Hepatocyte (in vitro differentiated cells): ENCODE measurements around the gene CAMKMT. TPM values are rescaled to one million over a fixed set of nuclear protein-coding genes. Genes with fewer than 3 reads are reported as not detected.

Experiments
- DNase-seq: peaks from one replicate; pipeline ENCODE4 v3.0.0-alpha.2; 2016; ENCODE audit warnings: low spot score
- H2AFZ ChIP-seq: fragments of 200-600 bp; sonication (generic); 2 replicates; pipeline ENCODE4 v1.6.0; 2016; ENCODE audit warnings: antibody characterized with exemption, mild to moderate bottlenecking
- H3K27ac ChIP-seq: fragments of 200-600 bp; sonication (generic); 2 replicates; pipeline ENCODE4 v1.5.1; 2016; ENCODE audit warnings: mild to moderate bottlenecking
- H3K27me3 ChIP-seq: fragments of 200-600 bp; sonication (generic); 2 replicates; pipeline ENCODE4 v1.6.1; 2016
- H3K36me3 ChIP-seq: fragments of 200-600 bp; sonication (generic); replicated peaks from 2 replicates; pipeline ENCODE4 v1.5.1; 2016; ENCODE audit warnings: low read depth; ENCODE audit not compliant: insufficient read depth
- H3K4me1 ChIP-seq: fragments of 200-600 bp; sonication (generic); 2 replicates; pipeline ENCODE4 v1.5.1; 2016; ENCODE audit warnings: mild to moderate bottlenecking, moderate library complexity; ENCODE audit not compliant: insufficient read depth
- H3K4me2 ChIP-seq: fragments of 200-600 bp; sonication (generic); 2 replicates; pipeline ENCODE4 v1.6.0; 2016
- H3K4me3 ChIP-seq: fragments of 200-600 bp; sonication (generic); 2 replicates; pipeline ENCODE4 v1.5.1; 2016; ENCODE audit warnings: mild to moderate bottlenecking
- H3K79me2 ChIP-seq: fragments of 200-600 bp; sonication (generic); 2 replicates; pipeline ENCODE4 v1.6.0; 2017; ENCODE audit warnings: mild to moderate bottlenecking
- H3K9me2 ChIP-seq: fragments of 200-600 bp; sonication (generic); replicated peaks from 2 replicates; pipeline ENCODE4 v1.6.0; 2017; ENCODE audit warnings: mild to moderate bottlenecking; ENCODE audit not compliant: insufficient read depth
- H3K9me3 ChIP-seq: fragments of 200-600 bp; sonication (generic); 2 replicates; pipeline ENCODE4 v1.5.1; 2016; ENCODE audit warnings: low read depth, mild to moderate bottlenecking
- H4K20me1 ChIP-seq: fragments of 200-600 bp; sonication (generic); 2 replicates; pipeline ENCODE4 v1.6.0; 2016; ENCODE audit warnings: mild to moderate bottlenecking; ENCODE audit not compliant: insufficient read depth, poor library complexity, severe bottlenecking
- CTCF ChIP-seq: fragments of 200-600 bp; sonication (generic); IDR thresholded peaks from 2 replicates; pipeline ENCODE4 v1.5.1; 2016; ENCODE audit warnings: antibody characterized with exemption, mild to moderate bottlenecking; ENCODE audit not compliant: poor library complexity
- EZH2 ChIP-seq: fragments of 200-600 bp; sonication (generic); IDR thresholded peaks from 2 replicates; pipeline ENCODE4 v1.6.1; 2016; ENCODE audit warnings: antibody characterized with exemption, mild to moderate bottlenecking, borderline replicate concordance
- EZH2phosphoT487 ChIP-seq: fragments of 200-600 bp; sonication (generic); IDR thresholded peaks from one replicate; pipeline ENCODE4 v1.6.1; 2018; ENCODE audit warnings: antibody characterized with exemption, mild to moderate bottlenecking, low read depth, moderate library complexity; ENCODE audit not compliant: unreplicated experiment, severe bottlenecking
- WGBS: methylation state at CpG from one replicate; pipeline ENCODE4 v1.1.6; 2016; ENCODE audit warnings: low lambda C conversion rate; ENCODE audit errors: missing lambda C conversion rate; 5-methylcytosine and 5-hydroxymethylcytosine counted together
- polyA plus RNA-seq: library from polyadenylated mRNA; unstranded; fragments of >200 nt; fragmentation: Nextera tagmentation; extraction: Ambion mirVana; gene quantifications from 2 replicates; pipeline ENCODE4 v1.2.1, GENCODE V29; 2016
- total RNA-seq: library from RNA; depleted of rRNA; stranded (reverse); fragments of >200 nt; gene quantifications from 2 replicates; pipeline ENCODE4 v1.2.3, GENCODE V29; 2014

Gene CAMKMT
- 10.0 and 12.7 TPM in 2 replicates for total RNA-seq
- polyA plus RNA-seq: 10.3 and 12.9 TPM in 2 replicates

- H3K27ac ChIP-seq: peak within 1 kb of the TSS; percentile 96
- no peaks in the 10 kb centered on the region for H4K20me1 ChIP-seq
- H3K79me2 ChIP-seq: peaks cover 71% of the 10 kb centered on the region
- no peaks in the 10 kb centered on the region for H3K9me2 ChIP-seq
- DNase-seq: peak; percentile 98
- H3K9me3 ChIP-seq: no peaks in the 10 kb centered on the region
- H3K4me1 ChIP-seq: peaks cover 9% of the 10 kb centered on the region
- no peaks in the 10 kb centered on the region for H3K27me3 ChIP-seq
- 1% methylated on average over 55 of the region's 57 CpGs for WGBS
- TF ChIP-seq CTCF: no peak
- no peak for TF ChIP-seq EZH2phosphoT487
- TF ChIP-seq EZH2: no peak
- H3K36me3 ChIP-seq: no peaks in the 10 kb centered on the region
- peak within 1 kb of the TSS; percentile 82 for H3K4me2 ChIP-seq
- H2AFZ ChIP-seq: peak within 1 kb of the TSS; percentile 88
- peak within 1 kb of the TSS; percentile 72 for H3K4me3 ChIP-seq
These were observed at the start of gene CAMKMT, which contains the start of gene PREPL for GRCh38 chr2:44361330-44362206. TSS of gene CAMKMT (plus strand) at chr2:44361947. TSS of gene PREPL (minus strand) at chr2:44361494. CDS start at chr2:44346342, 15,152 bp downstream.

DNA sequence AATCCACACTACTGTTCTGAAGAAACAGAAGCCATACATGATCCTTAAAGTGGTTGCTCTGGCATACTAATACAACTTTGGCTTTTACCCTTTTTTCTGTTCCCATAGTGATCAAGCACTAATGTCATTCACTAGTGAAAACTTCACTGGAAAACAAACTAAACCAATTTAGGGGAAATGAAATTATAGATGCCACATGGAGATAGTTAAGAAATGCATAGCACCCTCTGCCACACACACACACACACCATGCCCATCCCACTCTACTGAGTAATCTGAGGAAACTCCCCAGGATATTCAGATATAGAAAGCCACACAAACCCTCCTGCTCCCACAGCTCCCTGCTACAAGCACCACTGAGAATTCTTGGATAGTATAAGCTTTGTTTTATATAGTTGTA is 47.4 kb upstream of the CAMKMT start:
- no peaks in the 10 kb centered on the region for H3K4me1 ChIP-seq
- no peak overlapping the region for H3K27ac ChIP-seq
- H3K27me3 ChIP-seq: no peaks in the 10 kb centered on the region
- H3K4me3 ChIP-seq: no peak overlapping the region
- DNase-seq: no peak
- H3K9me3 ChIP-seq: peaks cover 24% of the 10 kb centered on the region
- no peaks in the 10 kb centered on the region for H4K20me1 ChIP-seq
- H2AFZ ChIP-seq: no peak overlapping the region
- TF ChIP-seq EZH2 (no peak), EZH2phosphoT487 (no peak), CTCF (no peak)
- no peak overlapping the region for H3K4me2 ChIP-seq
- H3K79me2 ChIP-seq: no peaks in the 10 kb centered on the region
- no peaks in the 10 kb centered on the region for H3K9me2 ChIP-seq
- H3K36me3 ChIP-seq: peaks cover 5% of the 10 kb centered on the region

DNA sequence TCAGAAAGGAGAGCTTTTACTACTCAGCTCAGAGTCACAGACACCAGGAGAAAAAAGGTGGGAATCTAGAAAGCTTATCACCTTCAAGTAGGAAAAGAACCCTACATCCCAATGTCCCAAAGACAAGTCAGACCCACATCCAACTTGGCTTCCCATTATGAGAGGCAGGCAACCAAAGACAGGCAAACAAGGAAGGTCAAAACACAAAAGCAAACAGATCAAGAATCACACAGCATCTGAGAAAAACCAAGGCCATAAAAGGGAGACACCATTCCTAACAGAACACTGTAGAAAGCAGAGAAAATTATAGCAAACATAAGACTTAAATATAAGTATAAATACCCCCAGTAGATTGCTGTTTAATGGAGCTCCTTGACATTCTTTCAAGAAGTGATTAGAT is 45.8 kb upstream of the CAMKMT start:
- no peaks in the 10 kb centered on the region for H3K27me3 ChIP-seq
- H4K20me1 ChIP-seq: no peaks in the 10 kb centered on the region
- no peak overlapping the region for H3K27ac ChIP-seq
- H3K9me2 ChIP-seq: no peaks in the 10 kb centered on the region
- H3K9me3 ChIP-seq: peaks cover 16% of the 10 kb centered on the region
- H3K4me1 ChIP-seq: no peaks in the 10 kb centered on the region
- H3K79me2 ChIP-seq: no peaks in the 10 kb centered on the region
- H2AFZ ChIP-seq: no peak overlapping the region
- H3K36me3 ChIP-seq: peaks cover 5% of the 10 kb centered on the region
- H3K4me3 ChIP-seq: no peak overlapping the region
- no peak overlapping the region for H3K4me2 ChIP-seq
- DNase-seq: no peak
- TF ChIP-seq EZH2phosphoT487 (no peak), EZH2 (no peak), CTCF (no peak)
